ENCODE results near the gene HSD11B2.
A peak's percentile ranks its signal among the peaks of the same experiment; 100 is the strongest.

Gene HSD11B2

GRCh38 chr16:67396159-67397035, 34.5 kb upstream of the HSD11B2 start:
- H3K4me3 ChIP-seq, result no peak overlapping the region
- H3K9me3 ChIP-seq, result no peaks in the 10 kb centered on the region
- TF ChIP-seq Cebpa-rat (IDR thresholded peaks at IDR 0.05), result no peak
- H3K9ac ChIP-seq, result no peak overlapping the region
- H4K20me1 ChIP-seq, result peaks cover 32% of the 10 kb centered on the region
- peaks cover 43% of the 10 kb centered on the region for H3K4me1 ChIP-seq
- H3K27me3 ChIP-seq, result peaks cover 56% of the 10 kb centered on the region
- no peaks in the 10 kb centered on the region for H3K36me3 ChIP-seq
- H3K4me2 ChIP-seq, result peak overlapping the region; percentile 40
- no peak overlapping the region for H3K27ac ChIP-seq

DNA sequence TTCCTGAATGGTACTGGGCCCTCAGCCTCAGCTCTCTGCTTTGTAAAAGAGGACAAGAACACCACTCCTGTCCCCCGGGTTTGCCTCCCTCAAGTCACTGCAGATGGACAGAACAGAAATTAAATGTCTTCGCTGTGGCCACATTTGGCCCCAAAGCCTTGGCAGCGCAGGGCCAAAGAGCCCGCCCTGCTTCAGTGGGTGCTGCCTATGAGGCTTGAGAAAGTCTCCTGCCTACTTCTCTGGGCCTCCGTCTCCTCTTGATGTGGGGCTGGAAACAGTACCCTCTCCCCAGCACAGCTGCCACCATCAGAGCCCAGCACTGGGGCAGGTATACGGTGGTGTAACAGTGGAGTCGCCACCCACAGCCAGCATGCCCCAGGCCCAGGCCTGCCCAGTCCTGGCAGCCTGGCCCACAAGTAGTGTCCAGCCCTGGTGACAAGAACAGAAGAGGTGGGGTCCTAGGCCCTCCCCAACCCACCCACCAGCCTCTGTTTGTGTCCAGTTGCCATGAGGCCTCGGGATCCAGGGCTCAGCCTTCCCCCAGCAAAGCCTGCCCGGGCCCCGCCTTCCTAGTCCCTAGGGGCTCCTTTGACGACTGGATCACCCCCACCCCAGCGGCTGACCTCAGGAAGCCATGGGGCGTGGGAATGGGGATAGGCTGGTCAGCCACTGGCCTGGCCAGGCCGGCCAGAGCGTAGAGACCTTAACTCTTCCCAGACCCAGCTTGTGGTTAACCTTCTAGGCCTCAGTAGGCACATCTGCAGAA, 33.7 kb upstream of the HSD11B2 start:
- H3K27me3 ChIP-seq, result peaks cover 48% of the 10 kb centered on the region
- no peak overlapping the region for H3K9ac ChIP-seq
- peaks cover 43% of the 10 kb centered on the region for H3K4me1 ChIP-seq
- H3K4me2 ChIP-seq, result no peak overlapping the region
- H3K4me3 ChIP-seq, result no peak overlapping the region
- no peaks in the 10 kb centered on the region for H3K9me3 ChIP-seq
- no peaks in the 10 kb centered on the region for H3K36me3 ChIP-seq
- peaks cover 32% of the 10 kb centered on the region for H4K20me1 ChIP-seq
- TF ChIP-seq Cebpa-rat (IDR thresholded peaks at IDR 0.05), result no peak
- no peak overlapping the region for H3K27ac ChIP-seq

DNA sequence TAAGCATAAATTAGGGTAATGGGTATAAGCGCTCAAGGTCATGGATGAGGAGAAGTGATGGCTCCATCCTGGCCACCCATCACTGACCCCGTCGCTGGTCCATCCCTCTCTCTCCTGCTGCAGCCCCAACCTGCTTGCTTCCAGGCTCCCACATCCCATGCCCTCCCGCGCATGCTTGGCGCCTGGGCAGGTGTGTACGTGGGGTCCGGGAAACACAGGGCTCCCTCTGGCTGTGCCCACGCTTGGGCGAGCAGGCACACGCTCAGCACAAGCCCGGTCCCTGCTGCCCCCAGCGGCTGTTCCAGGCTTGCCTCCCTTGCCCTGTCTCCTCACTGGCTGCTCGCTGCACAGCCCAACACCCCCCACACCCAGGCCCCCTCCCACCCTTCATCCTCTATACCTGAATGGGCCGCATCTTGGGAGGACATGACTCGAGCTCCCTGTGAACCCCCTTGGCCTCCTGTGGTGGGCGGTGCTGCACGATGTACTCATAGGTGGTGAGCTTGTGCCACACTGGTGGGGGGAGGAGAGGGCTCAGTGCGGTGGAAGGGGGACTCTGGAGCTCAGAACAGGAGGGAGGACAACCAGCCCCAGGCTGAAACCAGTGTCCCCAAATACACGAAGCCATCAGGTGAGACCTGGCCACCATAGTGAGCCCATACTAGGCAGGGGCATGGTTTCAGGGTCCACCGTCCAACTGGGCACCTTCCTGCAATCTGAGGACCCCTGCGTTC, 32.9 kb upstream of the HSD11B2 start:
- H3K4me1 ChIP-seq, result peaks cover 43% of the 10 kb centered on the region
- no peaks in the 10 kb centered on the region for H3K9me3 ChIP-seq
- H3K9ac ChIP-seq, result no peak overlapping the region
- TF ChIP-seq Cebpa-rat (IDR thresholded peaks at IDR 0.05), result no peak
- H3K4me2 ChIP-seq, result no peak overlapping the region
- no peaks in the 10 kb centered on the region for H3K36me3 ChIP-seq
- no peak overlapping the region for H3K27ac ChIP-seq
- H4K20me1 ChIP-seq, result peaks cover 29% of the 10 kb centered on the region
- H3K27me3 ChIP-seq, result peaks cover 40% of the 10 kb centered on the region
- H3K4me3 ChIP-seq, result no peak overlapping the region

DNA sequence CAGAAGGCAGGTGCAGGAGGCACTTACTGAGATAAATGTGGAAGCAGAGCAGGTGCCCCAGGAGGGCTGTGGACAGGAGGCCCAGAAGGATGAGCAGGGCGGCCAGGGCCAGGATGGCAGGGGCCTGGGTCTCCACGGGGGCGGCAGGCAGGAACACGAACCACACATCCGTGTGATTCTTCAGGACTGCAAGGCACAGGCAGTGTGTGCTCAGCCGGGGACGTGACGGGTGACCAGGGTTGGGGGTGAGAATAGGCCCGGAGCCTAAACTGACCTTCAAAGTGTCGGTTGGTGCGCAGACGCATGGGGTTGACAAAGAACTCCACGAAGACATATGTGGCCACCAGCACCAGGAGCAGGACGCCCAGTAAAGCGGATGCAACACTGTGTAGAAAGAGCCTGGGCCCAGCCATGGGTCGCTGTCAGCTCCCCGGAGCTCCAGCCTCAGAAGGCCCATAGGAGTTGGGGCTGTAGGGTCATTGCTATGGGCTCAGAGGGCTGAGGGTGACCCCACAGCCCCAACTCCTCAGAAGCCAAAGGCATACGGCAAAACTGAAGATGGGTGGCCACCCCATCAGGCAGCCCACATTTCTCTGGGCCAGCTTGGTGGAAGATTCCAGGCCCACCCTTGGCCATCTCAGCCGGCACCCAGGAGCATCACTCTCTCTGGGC, 32.2 kb upstream of the HSD11B2 start:
- Histone ChIP-seq H3K4me2 (no peak overlapping the region), H3K27ac (no peak overlapping the region), H3K4me3 (no peak overlapping the region), H3K4me1 (peaks cover 41% of the 10 kb centered on the region), H4K20me1 (peaks cover 24% of the 10 kb centered on the region), H3K27me3 (peaks cover 33% of the 10 kb centered on the region), H3K9me3 (no peaks in the 10 kb centered on the region), H3K9ac (no peak overlapping the region), H3K36me3 (no peaks in the 10 kb centered on the region)
- no peak for TF ChIP-seq Cebpa-rat (IDR thresholded peaks at IDR 0.05)

GRCh38 chr16:67399218-67399733, 31.6 kb upstream of the HSD11B2 start:
- no peaks in the 10 kb centered on the region for H3K36me3 ChIP-seq
- H3K4me1 ChIP-seq, result peaks cover 36% of the 10 kb centered on the region
- peaks cover 18% of the 10 kb centered on the region for H4K20me1 ChIP-seq
- peaks cover 27% of the 10 kb centered on the region for H3K27me3 ChIP-seq
- no peak overlapping the region; the same call in 1 of the 2 replicates for H3K4me2 ChIP-seq
- no peak for TF ChIP-seq Cebpa-rat (IDR thresholded peaks at IDR 0.05)
- H3K9me3 ChIP-seq, result no peaks in the 10 kb centered on the region
- H3K9ac ChIP-seq, result no peak overlapping the region
- no peak overlapping the region for H3K27ac ChIP-seq
- no peak overlapping the region for H3K4me3 ChIP-seq

- Histone ChIP-seq H3K9ac (no peak overlapping the region), H3K27me3 (peaks cover 20% of the 10 kb centered on the region), H3K9me3 (no peaks in the 10 kb centered on the region), H3K4me1 (peaks cover 28% of the 10 kb centered on the region), H3K27ac (no peak overlapping the region), H3K36me3 (no peaks in the 10 kb centered on the region), H3K4me2 (peak overlapping the region; percentile 3; the same call in 1 of the 2 replicates), H3K4me3 (no peak overlapping the region), H4K20me1 (peaks cover 11% of the 10 kb centered on the region)
- TF ChIP-seq Cebpa-rat (IDR thresholded peaks at IDR 0.05), result no peak
Measured at GRCh38 chr16:67399749-67400704, 30.9 kb upstream of the HSD11B2 start.

DNA sequence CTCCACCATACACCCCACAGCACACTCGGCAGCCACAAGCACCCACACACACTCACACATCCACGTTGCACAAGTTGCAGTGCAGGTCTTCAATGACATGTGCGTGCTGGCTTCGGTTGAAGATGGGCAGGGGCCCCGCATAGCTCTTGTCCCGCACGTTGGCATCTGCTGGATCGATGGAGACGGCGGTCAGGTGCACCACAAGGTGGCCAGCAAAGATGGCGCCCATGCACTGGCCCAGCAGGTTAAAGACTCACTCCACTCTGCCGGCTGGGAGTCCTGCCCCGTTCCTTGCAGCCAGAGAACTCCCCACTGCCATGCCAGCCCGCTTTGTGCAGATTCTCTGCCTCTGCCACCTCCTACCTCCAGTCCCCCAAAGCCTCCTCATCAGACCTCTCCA, 30.0 kb upstream of the HSD11B2 start:
- no peak for TF ChIP-seq Cebpa-rat (IDR thresholded peaks at IDR 0.05)
- no peak overlapping the region for H3K27ac ChIP-seq

GRCh38 chr16:67403976-67404555, 26.9 kb upstream of the HSD11B2 start:
- Histone ChIP-seq H3K4me3 (no peak overlapping the region), H3K36me3 (no peaks in the 10 kb centered on the region), H3K9ac (no peak overlapping the region), H3K4me2 (no peak overlapping the region), H3K27me3 (no peaks in the 10 kb centered on the region; the same call in 1 of the 2 replicates), H3K27ac (no peak overlapping the region), H3K9me3 (no peaks in the 10 kb centered on the region), H3K4me1 (0 out of 2 replicates have a peak, but pooled peaks cover 7% of the 10 kb centered on the region), H4K20me1 (no peaks in the 10 kb centered on the region)
- no peak for TF ChIP-seq Cebpa-rat (IDR thresholded peaks at IDR 0.05)

More for the DNA sequence above, 30.0 kb upstream of the HSD11B2 start:
- no peak overlapping the region for H3K9ac ChIP-seq
- H3K36me3 ChIP-seq, result no peaks in the 10 kb centered on the region
- peaks cover 19% of the 10 kb centered on the region for H3K4me1 ChIP-seq
- no peak overlapping the region for H3K4me2 ChIP-seq
- no peak overlapping the region for H3K4me3 ChIP-seq
- peaks cover 11% of the 10 kb centered on the region for H3K27me3 ChIP-seq
- H4K20me1 ChIP-seq, result peaks cover 2% of the 10 kb centered on the region
- H3K9me3 ChIP-seq, result no peaks in the 10 kb centered on the region

All from BLaER1 (cell line).